HepG2 (cell line): ENCODE measurements around the gene OGFR. TPM values are rescaled to one million over a fixed set of nuclear protein-coding genes. Genes with fewer than 3 reads are reported as not detected.

Experiments used
- HBP1 ChIP-seq: IDR thresholded peaks from 2 replicates; pipeline ENCODE4 v1.6.1; 2016; ENCODE audit warnings: low read depth, control low read depth
- MBNL3 ChIP-seq: fragments of 250-450 bp; sonication (Bioruptor Pico); conservative IDR thresholded peaks from 2 replicates; pipeline ENCODE4 v1.8.0; 2022; ENCODE audit warnings: mild to moderate bottlenecking, inconsistent platforms
- MEIS2 ChIP-seq: sonication (generic); formaldehyde crosslinking; IDR thresholded peaks from 2 replicates; pipeline ENCODE4 v1.9.0; 2021; ENCODE audit warnings: mild to moderate bottlenecking, missing genetic modification reagents
- RBAK ChIP-seq: sonication (generic); formaldehyde crosslinking; IDR thresholded peaks from 2 replicates; pipeline ENCODE4 v1.5.1; 2020; ENCODE audit warnings: mild to moderate bottlenecking, missing genetic modification reagents
- RNF2 ChIP-seq: fragments of 450-650 bp; conservative IDR thresholded peaks from 2 replicates; pipeline ENCODE4 v1.6.1; 2016; ENCODE audit warnings: low read depth
- SAP130 ChIP-seq: IDR thresholded peaks from 2 replicates; pipeline ENCODE4 v1.6.1; 2016; ENCODE audit warnings: low read depth
- SMARCC2 ChIP-seq: fragments of 450-650 bp; IDR thresholded peaks from 2 replicates; pipeline ENCODE4 v1.6.1; 2017; ENCODE audit warnings: antibody characterized with exemption, mild to moderate bottlenecking
- ZGPAT ChIP-seq: IDR thresholded peaks from 2 replicates; pipeline ENCODE4 v1.6.1; 2016; ENCODE audit warnings: mild to moderate bottlenecking
- ZNF367 ChIP-seq: sonication (generic); formaldehyde crosslinking; IDR thresholded peaks from 2 replicates; pipeline ENCODE4 v1.4.0; 2020; ENCODE audit warnings: missing genetic modification reagents, borderline replicate concordance
- ZNF776 ChIP-seq: sonication (generic); formaldehyde crosslinking; IDR thresholded peaks from 2 replicates; pipeline ENCODE4 v1.4.0; 2020; ENCODE audit warnings: mild to moderate bottlenecking, missing genetic modification reagents
- polyA plus RNA-seq, 8 experiments: library from polyadenylated mRNA; depleted of rRNA in 3 of 8; stranded (reverse) in 7 of 8; unstranded in 1 of 8; fragments of >200 nt; fragmentation: Illumina TruSeq in 4 of 8; extraction: Trizol in 4 of 8; gene quantifications; 2 replicates each; pipeline versions ENCODE4 v1.2.1 to v1.2.3, GENCODE V29; 2011 to 2016; ENCODE audit warnings: low read depth in 4 of 8, missing spikeins in 1 of 8, mixed read lengths in 1 of 8; ENCODE audit not compliant: insufficient read depth in 1 of 8
- total RNA-seq, 5 experiments: library from RNA; depleted of rRNA; stranded (reverse); fragments of >200 nt; fragmentation: Illumina TruSeq; extraction: Trizol; gene quantifications; 2 replicates each; pipeline ENCODE4 v1.2.3, GENCODE V29; 2016; ENCODE audit warnings: low read depth in 1 of 5
- TF ChIP-seq, protein P1 (sequence below): sonication (generic); formaldehyde crosslinking; conservative IDR thresholded peaks from 2 replicates; pipeline ENCODE4 v1.8.0; 2022; ENCODE audit warnings: missing genetic modification reagents
- TF ChIP-seq, protein P2 (sequence below): sonication (generic); formaldehyde crosslinking; IDR thresholded peaks from 2 replicates; pipeline ENCODE4 v1.9.0; 2021; ENCODE audit warnings: missing genetic modification reagents, borderline replicate concordance
- TF ChIP-seq, protein P3 (sequence below): sonication (generic); formaldehyde crosslinking; IDR thresholded peaks from 2 replicates; pipeline ENCODE4 v1.5.1; 2020; ENCODE audit warnings: mild to moderate bottlenecking, missing genetic modification reagents, moderate library complexity

Gene OGFR
- total and polyA plus RNA-seq, 2 of the 13 experiments (the other 11 are each of a cell fraction or from before 2014, with no cell fraction given): 47.7 to 81.8 TPM

GRCh38 chr20:62860924-62861691 is 56.5 kb downstream of the OGFR start (continued):
- TF ChIP-seq SMARCC2: no peak
- TF ChIP-seq ZNF367 (CRISPR knock-in tag): peak; percentile 24; the same call in 1 of the 2 replicates
- TF ChIP-seq MEIS2: peak; percentile 22; the same call in 1 of the 2 replicates
- TF ChIP-seq, protein P1, sequence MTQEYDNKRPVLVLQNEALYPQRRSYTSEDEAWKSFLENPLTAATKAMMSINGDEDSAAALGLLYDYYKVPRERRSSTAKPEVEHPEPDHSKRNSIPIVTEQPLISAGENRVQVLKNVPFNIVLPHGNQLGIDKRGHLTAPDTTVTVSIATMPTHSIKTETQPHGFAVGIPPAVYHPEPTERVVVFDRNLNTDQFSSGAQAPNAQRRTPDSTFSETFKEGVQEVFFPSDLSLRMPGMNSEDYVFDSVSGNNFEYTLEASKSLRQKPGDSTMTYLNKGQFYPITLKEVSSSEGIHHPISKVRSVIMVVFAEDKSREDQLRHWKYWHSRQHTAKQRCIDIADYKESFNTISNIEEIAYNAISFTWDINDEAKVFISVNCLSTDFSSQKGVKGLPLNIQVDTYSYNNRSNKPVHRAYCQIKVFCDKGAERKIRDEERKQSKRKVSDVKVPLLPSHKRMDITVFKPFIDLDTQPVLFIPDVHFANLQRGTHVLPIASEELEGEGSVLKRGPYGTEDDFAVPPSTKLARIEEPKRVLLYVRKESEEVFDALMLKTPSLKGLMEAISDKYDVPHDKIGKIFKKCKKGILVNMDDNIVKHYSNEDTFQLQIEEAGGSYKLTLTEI (CRISPR knock-in tag): no peak
- TF ChIP-seq HBP1: peak; percentile 67; the same call in 1 of the 2 replicates
- TF ChIP-seq ZNF776 (CRISPR knock-in tag): peak; percentile 82; the same call in 1 of the 2 replicates
- TF ChIP-seq, protein P2, sequence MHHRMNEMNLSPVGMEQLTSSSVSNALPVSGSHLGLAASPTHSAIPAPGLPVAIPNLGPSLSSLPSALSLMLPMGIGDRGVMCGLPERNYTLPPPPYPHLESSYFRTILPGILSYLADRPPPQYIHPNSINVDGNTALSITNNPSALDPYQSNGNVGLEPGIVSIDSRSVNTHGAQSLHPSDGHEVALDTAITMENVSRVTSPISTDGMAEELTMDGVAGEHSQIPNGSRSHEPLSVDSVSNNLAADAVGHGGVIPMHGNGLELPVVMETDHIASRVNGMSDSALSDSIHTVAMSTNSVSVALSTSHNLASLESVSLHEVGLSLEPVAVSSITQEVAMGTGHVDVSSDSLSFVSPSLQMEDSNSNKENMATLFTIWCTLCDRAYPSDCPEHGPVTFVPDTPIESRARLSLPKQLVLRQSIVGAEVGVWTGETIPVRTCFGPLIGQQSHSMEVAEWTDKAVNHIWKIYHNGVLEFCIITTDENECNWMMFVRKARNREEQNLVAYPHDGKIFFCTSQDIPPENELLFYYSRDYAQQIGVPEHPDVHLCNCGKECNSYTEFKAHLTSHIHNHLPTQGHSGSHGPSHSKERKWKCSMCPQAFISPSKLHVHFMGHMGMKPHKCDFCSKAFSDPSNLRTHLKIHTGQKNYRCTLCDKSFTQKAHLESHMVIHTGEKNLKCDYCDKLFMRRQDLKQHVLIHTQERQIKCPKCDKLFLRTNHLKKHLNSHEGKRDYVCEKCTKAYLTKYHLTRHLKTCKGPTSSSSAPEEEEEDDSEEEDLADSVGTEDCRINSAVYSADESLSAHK (CRISPR knock-in tag): no peak
- no peak for TF ChIP-seq RBAK (CRISPR knock-in tag)
- TF ChIP-seq ZGPAT (CRISPR knock-in tag): peak; percentile 12; the same call in 1 of the 2 replicates
- peak; percentile 16; the same call in 1 of the 2 replicates for TF ChIP-seq SAP130
- TF ChIP-seq RNF2: peak; percentile 63; the same call in 1 of the 2 replicates
- TF ChIP-seq, protein P3, sequence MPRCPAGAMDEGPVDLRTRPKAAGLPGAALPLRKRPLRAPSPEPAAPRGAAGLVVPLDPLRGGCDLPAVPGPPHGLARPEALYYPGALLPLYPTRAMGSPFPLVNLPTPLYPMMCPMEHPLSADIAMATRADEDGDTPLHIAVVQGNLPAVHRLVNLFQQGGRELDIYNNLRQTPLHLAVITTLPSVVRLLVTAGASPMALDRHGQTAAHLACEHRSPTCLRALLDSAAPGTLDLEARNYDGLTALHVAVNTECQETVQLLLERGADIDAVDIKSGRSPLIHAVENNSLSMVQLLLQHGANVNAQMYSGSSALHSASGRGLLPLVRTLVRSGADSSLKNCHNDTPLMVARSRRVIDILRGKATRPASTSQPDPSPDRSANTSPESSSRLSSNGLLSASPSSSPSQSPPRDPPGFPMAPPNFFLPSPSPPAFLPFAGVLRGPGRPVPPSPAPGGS (CRISPR knock-in tag): no peak
- TF ChIP-seq MBNL3 (CRISPR knock-in tag): no peak
